ENCODE measurements around the gene CCDC80.

The CCDC80 gene

GRCh38 chr3:112632596-112632995 is 8.3 kb downstream of the CCDC80 start:
- DNase-seq, result no peak

- DNase-seq, result no peak
Measured at GRCh38 chr3:112631257-112631656, 9.7 kb downstream of the CCDC80 start.

GRCh38 chr3:112629425-112629824 is 11.5 kb downstream of the CCDC80 start:
- DNase-seq, result peak; percentile 23 to 82

- DNase-seq, result peak in 1 of 2 experiments; percentile 28
Measured at GRCh38 chr3:112627919-112628466, 12.9 kb downstream of the CCDC80 start.

GRCh38 chr3:112627419-112627818 is 13.5 kb downstream of the CCDC80 start:
- peak; percentile 57 to 80 for DNase-seq

- DNase-seq, result no peak
Measured at GRCh38 chr3:112623717-112624116, 17.2 kb downstream of the CCDC80 start.

- DNase-seq, result no peak
Measured at GRCh38 chr3:112623213-112623612, 17.7 kb downstream of the CCDC80 start.

- DNase-seq, result no peak
Measured at GRCh38 chr3:112619295-112619694, 21.6 kb downstream of the CCDC80 start.

- DNase-seq, result no peak
Measured at GRCh38 chr3:112617285-112617684, 23.7 kb downstream of the CCDC80 start.

GRCh38 chr3:112615989-112616731 is 24.8 kb downstream of the CCDC80 start:
- DNase-seq, result peak in 1 of 2 experiments; percentile 15

- DNase-seq, result no peak
Measured at GRCh38 chr3:112611752-112612515, 29.0 kb downstream of the CCDC80 start.

- DNase-seq, result no peak
Measured at GRCh38 chr3:112610121-112610520, 30.8 kb downstream of the CCDC80 start.

GRCh38 chr3:112607863-112608262 is 33.1 kb downstream of the CCDC80 start:
- no peak for DNase-seq

- no peak for DNase-seq
Measured at GRCh38 chr3:112606098-112606497, 34.8 kb downstream of the CCDC80 start.

- DNase-seq, result no peak
Measured at GRCh38 chr3:112605285-112605684, 35.7 kb downstream of the CCDC80 start.

- DNase-seq, result no peak
Measured at GRCh38 chr3:112604536-112604935, 36.4 kb downstream of the CCDC80 start.

GRCh38 chr3:112602217-112602838 is 38.6 kb downstream of the CCDC80 start:
- DNase-seq, result no peak

- DNase-seq, result no peak
Measured at GRCh38 chr3:112598731-112599130, 42.2 kb downstream of the CCDC80 start.

- no peak for DNase-seq
Measured at GRCh38 chr3:112597945-112598344, 43.0 kb downstream of the CCDC80 start.

- no peak for DNase-seq
Measured at GRCh38 chr3:112594856-112595255, 46.1 kb downstream of the CCDC80 start.

- DNase-seq, result no peak
Measured at GRCh38 chr3:112593258-112593657, 47.7 kb downstream of the CCDC80 start.

GRCh38 chr3:112587336-112587735 is 53.6 kb downstream of the CCDC80 start:
- no peak for DNase-seq

- DNase-seq, result no peak
Measured at GRCh38 chr3:112585782-112586181, 55.2 kb downstream of the CCDC80 start.

- no peak for DNase-seq
Measured at GRCh38 chr3:112583105-112583504, 57.8 kb downstream of the CCDC80 start.

Data from NCI-H446 (cell line).